Heart left ventricle (tissue), 13 donors: ENCODE data around the gene ATP23.

Source experiments
- CTCF ChIP-seq, 12 donors: fragments of 200-600 bp; sonication (generic) in 4 of 12; IDR thresholded peaks; one replicate each; pipeline versions ENCODE4 v1.5.0 to v1.8.0; 2018 to 2022; ENCODE audit warnings: antibody characterized with exemption in 12 of 12, mild to moderate bottlenecking in 5 of 12
- POLR2A ChIP-seq, 2 donors: fragments of 450-650 bp; IDR thresholded peaks; one replicate each; pipeline ENCODE4 v1.6.1; 2017; ENCODE audit warnings: antibody characterized with exemption in 2 of 2, mild to moderate bottlenecking in 2 of 2, moderate library complexity in 2 of 2
- donor health status: ischemic (EF 13 %, LVEDD 7.1; RV severe dilation, severe dysfunction).
- donor health status: DM: no; HTN: yes; CAD: no.
- donor health status: DM: no; HTN: no; CAD: no.
- donor health status: ischemic (EF 25% LVEDD 6.9; RV normal size, moderate dysfunction).
- donor health status: ischemic (EF 25% LVEDD 5.7; RV mildly dilated, moderate dysfunction).
- donor health status: ischemic (EF 35%, LVEDD 5.7; RV mildly dilated, moderate dysfunction).
- donor health status: nonischemic (EF 11% LVEDD 7.7; RV severe dilation, severe dysfunction).
- donor health status: DM: yes; HTN: yes; CAD: no.
- donor health status: PGD.
- donor health status: ischemic (EF 29% LVEDD 5.4; RV normal size, mild dysfunction).
- donor health status: nonischemic (EF 23%, LVEDD 6.1; RV moderate dilation, normal function).

- TF ChIP-seq CTCF (IDR thresholded peaks at IDR 0.05) = no peak
- TF ChIP-seq POLR2A (IDR thresholded peaks at IDR 0.05) = no peak
These were observed 24.4 kb downstream of the ATP23 start for GRCh38 chr12:57965766-57966165.
